HL-60 (cell line): Measurements from ENCODE around the gene ABCA4.
"Not testable (repeated sequence)": the region's sequence is repeated elsewhere in the genome, so short reads cannot be mapped to it uniquely, and the experiment has no call there.

Experiments
- DNase-seq, 2 experiments: peaks; one replicate each; pipeline ENCODE4 v3.0.0-alpha.2; 2010 to 2020; ENCODE audit warnings: low read depth in 1 of 2, low spot score in 1 of 2
- H3K27ac ChIP-seq: fragments of 250-450 bp; sonication (Bioruptor Pico); replicated peaks from 2 replicates; pipeline ENCODE4 v1.5.1; 2020; ENCODE audit warnings: mild to moderate bottlenecking, moderate library complexity
- H3K27me3 ChIP-seq: fragments of 250-450 bp; sonication (Bioruptor Pico); 2 replicates; pipeline ENCODE4 v1.5.1; 2021; ENCODE audit warnings: mild to moderate bottlenecking, moderate library complexity; ENCODE audit not compliant: insufficient read depth, poor library complexity, severe bottlenecking
- H3K4me3 ChIP-seq: replicated peaks from 2 replicates; pipeline ENCODE4 v1.5.1; 2011; ENCODE audit warnings: mild to moderate bottlenecking, control low read depth, low read length; ENCODE audit not compliant: insufficient read depth
- GABPA ChIP-seq: IDR thresholded peaks from 2 replicates; pipeline ENCODE4 v1.6.1; 2012; ENCODE audit warnings: low read depth
- POLR2AphosphoS5 ChIP-seq: IDR thresholded peaks from 2 replicates; pipeline ENCODE4 v1.6.1; 2012; ENCODE audit warnings: low read depth
- SPI1 ChIP-seq: IDR thresholded peaks from 2 replicates; pipeline ENCODE4 v1.6.1; 2012; ENCODE audit warnings: low read depth, mild to moderate bottlenecking, borderline replicate concordance
- long read RNA-seq: library from polyadenylated mRNA; unstranded; transcript quantifications from one replicate; pipeline ENCODE4 v2.0.0, GENCODE V29; 2020
- TF ChIP-seq, protein P1 (sequence below): IDR thresholded peaks from one replicate; pipeline ENCODE4 v1.5.1; 2011; ENCODE audit warnings: low read length, control low read depth, inconsistent platforms; ENCODE audit not compliant: insufficient read depth
- TF ChIP-seq, protein P2 (sequence below): IDR thresholded peaks from 2 replicates; pipeline ENCODE4 v1.6.1; 2012; ENCODE audit warnings: low read depth; ENCODE audit not compliant: insufficient replicate concordance

Gene ABCA4
- long read RNA-seq: 0 reads

- no peak within 1 kb of the TSS for H3K27ac ChIP-seq
- no peak within 1 kb of the TSS for H3K4me3 ChIP-seq
- no peak for DNase-seq
- TF ChIP-seq GABPA (no peak), POLR2AphosphoS5 (no peak), SPI1 (no peak)
- TF ChIP-seq, protein P1, sequence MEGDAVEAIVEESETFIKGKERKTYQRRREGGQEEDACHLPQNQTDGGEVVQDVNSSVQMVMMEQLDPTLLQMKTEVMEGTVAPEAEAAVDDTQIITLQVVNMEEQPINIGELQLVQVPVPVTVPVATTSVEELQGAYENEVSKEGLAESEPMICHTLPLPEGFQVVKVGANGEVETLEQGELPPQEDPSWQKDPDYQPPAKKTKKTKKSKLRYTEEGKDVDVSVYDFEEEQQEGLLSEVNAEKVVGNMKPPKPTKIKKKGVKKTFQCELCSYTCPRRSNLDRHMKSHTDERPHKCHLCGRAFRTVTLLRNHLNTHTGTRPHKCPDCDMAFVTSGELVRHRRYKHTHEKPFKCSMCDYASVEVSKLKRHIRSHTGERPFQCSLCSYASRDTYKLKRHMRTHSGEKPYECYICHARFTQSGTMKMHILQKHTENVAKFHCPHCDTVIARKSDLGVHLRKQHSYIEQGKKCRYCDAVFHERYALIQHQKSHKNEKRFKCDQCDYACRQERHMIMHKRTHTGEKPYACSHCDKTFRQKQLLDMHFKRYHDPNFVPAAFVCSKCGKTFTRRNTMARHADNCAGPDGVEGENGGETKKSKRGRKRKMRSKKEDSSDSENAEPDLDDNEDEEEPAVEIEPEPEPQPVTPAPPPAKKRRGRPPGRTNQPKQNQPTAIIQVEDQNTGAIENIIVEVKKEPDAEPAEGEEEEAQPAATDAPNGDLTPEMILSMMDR: no peak
- TF ChIP-seq, protein P2, sequence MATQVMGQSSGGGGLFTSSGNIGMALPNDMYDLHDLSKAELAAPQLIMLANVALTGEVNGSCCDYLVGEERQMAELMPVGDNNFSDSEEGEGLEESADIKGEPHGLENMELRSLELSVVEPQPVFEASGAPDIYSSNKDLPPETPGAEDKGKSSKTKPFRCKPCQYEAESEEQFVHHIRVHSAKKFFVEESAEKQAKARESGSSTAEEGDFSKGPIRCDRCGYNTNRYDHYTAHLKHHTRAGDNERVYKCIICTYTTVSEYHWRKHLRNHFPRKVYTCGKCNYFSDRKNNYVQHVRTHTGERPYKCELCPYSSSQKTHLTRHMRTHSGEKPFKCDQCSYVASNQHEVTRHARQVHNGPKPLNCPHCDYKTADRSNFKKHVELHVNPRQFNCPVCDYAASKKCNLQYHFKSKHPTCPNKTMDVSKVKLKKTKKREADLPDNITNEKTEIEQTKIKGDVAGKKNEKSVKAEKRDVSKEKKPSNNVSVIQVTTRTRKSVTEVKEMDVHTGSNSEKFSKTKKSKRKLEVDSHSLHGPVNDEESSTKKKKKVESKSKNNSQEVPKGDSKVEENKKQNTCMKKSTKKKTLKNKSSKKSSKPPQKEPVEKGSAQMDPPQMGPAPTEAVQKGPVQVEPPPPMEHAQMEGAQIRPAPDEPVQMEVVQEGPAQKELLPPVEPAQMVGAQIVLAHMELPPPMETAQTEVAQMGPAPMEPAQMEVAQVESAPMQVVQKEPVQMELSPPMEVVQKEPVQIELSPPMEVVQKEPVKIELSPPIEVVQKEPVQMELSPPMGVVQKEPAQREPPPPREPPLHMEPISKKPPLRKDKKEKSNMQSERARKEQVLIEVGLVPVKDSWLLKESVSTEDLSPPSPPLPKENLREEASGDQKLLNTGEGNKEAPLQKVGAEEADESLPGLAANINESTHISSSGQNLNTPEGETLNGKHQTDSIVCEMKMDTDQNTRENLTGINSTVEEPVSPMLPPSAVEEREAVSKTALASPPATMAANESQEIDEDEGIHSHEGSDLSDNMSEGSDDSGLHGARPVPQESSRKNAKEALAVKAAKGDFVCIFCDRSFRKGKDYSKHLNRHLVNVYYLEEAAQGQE: no peak
- peaks cover 4% of the 10 kb centered on the region for H3K27me3 ChIP-seq
Measured at GRCh38 chr1:94120991-94121390, at the start of gene ABCA4. Gene ABCA4, minus strand, starts transcription at chr1:94121148. Its CDS starts 103 bp downstream, at chr1:94121045.

GRCh38 chr1:94169126-94169525 lies 48.2 kb upstream of the ABCA4 start:
- no peak overlapping the region for H3K27ac ChIP-seq
- DNase-seq: no peak
- TF ChIP-seq POLR2AphosphoS5 (no peak), GABPA (no peak), SPI1 (no peak)
- TF ChIP-seq, protein P1: no peak
- TF ChIP-seq, protein P2: no peak
- no peak overlapping the region for H3K4me3 ChIP-seq
- H3K27me3 ChIP-seq: peaks cover 5% of the 10 kb centered on the region

DNA sequence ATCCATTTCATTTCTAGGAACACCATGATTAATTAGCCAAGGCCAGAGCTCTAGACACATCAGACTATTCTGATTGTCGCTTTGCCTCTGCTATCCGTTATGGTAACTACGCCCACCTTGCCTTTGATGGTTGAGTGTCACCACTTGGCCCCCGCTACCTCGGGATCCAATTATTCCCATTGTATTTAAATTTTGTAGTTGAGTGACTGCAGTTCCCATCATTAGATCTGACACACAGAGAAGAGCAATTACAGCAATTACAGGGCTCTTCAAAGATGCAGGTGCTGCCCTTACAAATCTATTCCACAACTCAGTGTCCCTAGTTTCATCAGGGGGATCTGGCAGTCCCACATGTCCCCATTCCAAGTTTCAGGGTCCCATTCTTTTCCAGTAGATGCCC lies 44.9 kb upstream of the ABCA4 start:
- no peak for TF ChIP-seq POLR2AphosphoS5
- no peak overlapping the region for H3K27ac ChIP-seq
- no peak overlapping the region for H3K4me3 ChIP-seq
- H3K27me3 ChIP-seq: no peaks in the 10 kb centered on the region
- no peak for DNase-seq

DNA sequence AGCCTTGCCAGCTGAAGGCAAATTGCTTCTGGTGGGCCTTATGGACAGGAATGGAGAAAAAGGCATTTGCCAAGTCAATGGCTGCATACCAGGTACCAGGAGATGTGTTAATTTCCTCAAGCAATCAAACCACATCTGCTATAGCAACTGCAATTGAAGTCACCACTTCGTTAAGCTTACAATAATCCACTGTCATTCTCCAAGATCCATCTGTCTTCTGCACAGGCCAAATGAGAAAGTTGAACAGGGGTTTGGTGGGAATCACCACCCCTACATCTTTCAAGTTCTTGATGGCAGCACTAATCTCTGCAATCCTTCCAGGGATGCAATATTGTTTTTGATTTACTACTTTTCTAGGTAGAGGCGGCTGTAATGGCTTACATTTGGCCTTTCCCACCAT lies 43.9 kb upstream of the ABCA4 start:
- not testable (repeated sequence) for H3K27me3 ChIP-seq, H3K27ac ChIP-seq, DNase-seq, H3K4me3 ChIP-seq

DNA sequence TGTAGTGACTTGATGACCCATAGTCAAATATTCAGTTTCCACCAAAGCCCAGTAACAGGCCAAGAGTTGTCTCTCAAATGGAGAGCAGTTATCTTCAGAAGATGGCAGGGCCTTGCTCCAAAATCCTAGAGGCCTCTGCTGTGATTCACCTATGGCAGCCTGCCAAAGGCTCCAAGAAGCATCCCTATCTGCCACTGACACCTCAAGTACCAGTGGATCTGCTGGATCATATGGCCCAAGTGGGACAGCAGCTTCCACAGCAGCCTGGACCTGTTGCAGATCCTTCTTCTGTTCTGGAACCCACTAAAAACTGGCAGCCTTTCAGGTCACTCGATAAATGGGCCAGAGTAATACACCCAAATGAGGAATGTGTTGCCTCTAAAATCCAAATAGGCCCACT lies 43.2 kb upstream of the ABCA4 start:
- H3K27me3 ChIP-seq, DNase-seq, H3K27ac ChIP-seq, H3K4me3 ChIP-seq: not testable (repeated sequence)

DNA sequence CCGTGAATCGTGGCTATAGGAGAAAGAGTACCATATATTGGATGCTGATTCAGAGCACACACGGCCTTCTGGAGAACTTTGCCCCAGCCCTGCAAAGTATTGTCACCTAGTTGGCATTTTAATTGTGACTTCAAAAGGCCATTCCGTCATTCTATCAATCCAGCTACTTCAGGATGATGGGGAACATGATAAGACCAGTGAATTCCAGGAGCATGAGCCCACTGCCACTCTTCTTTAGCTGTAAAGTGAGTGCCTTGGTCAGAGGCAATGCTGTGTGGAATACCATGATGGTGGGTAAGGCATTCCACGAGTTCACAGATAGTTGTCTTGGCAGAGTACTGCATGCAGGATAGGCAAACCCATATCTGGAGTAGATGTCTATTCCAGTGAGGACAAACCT lies 42.3 kb upstream of the ABCA4 start:
- H3K27ac ChIP-seq, H3K4me3 ChIP-seq, DNase-seq, H3K27me3 ChIP-seq: not testable (repeated sequence)
